ENCODE data around the gene TDRD6.
A peak's percentile ranks its signal among the peaks of the same experiment; 100 is the strongest.
"Not testable (repeated sequence)": the region's sequence is repeated elsewhere in the genome, so short reads cannot be mapped to it uniquely, and the experiment has no call there.

The TDRD6 gene

GRCh38 chr6:46687619-46688097 is at the start of gene TDRD6:
Gene TDRD6, plus strand, starts transcription at chr6:46687885. Its CDS starts 244 bp downstream, at chr6:46688129.
- no peak for DNase-seq

- no peak for DNase-seq
Measured at GRCh38 chr6:46637933-46638332, 49.8 kb upstream of the TDRD6 start.

- no peak for DNase-seq
Measured at GRCh38 chr6:46638650-46639049, 49.0 kb upstream of the TDRD6 start.

GRCh38 chr6:46642928-46643751 is 44.5 kb upstream of the TDRD6 start:
- no peak for DNase-seq

- no peak for DNase-seq
Measured at GRCh38 chr6:46645265-46645664, 42.4 kb upstream of the TDRD6 start.

- not testable (repeated sequence) for DNase-seq
Measured at GRCh38 chr6:46648108-46648507, 39.6 kb upstream of the TDRD6 start.

- DNase-seq, result no peak
Measured at GRCh38 chr6:46648869-46649492, 38.7 kb upstream of the TDRD6 start.

GRCh38 chr6:46651006-46651405 is 36.7 kb upstream of the TDRD6 start:
- no peak for DNase-seq

- no peak for DNase-seq
Measured at GRCh38 chr6:46651816-46652215, 35.9 kb upstream of the TDRD6 start.

GRCh38 chr6:46652232-46652602 is 35.5 kb upstream of the TDRD6 start:
- no peak for DNase-seq

- DNase-seq, result peak; percentile 85
Measured at GRCh38 chr6:46652603-46653438, 34.9 kb upstream of the TDRD6 start, which contains the start of the genes CYP39A1 and SLC25A27. Gene CYP39A1, minus strand, starts transcription at chr6:46652818. Its CDS starts 236 bp downstream, at chr6:46652582. Gene SLC25A27, plus strand, starts transcription at chr6:46652975. Its CDS starts 218 bp downstream, at chr6:46653193.

- no peak for DNase-seq
Measured at GRCh38 chr6:46653439-46654195, 34.1 kb upstream of the TDRD6 start.

- no peak for DNase-seq
Measured at GRCh38 chr6:46655803-46656202, 31.9 kb upstream of the TDRD6 start.

- no peak for DNase-seq
Measured at GRCh38 chr6:46657642-46658041, 30.0 kb upstream of the TDRD6 start.

- no peak for DNase-seq
Measured at GRCh38 chr6:46661483-46661882, 26.2 kb upstream of the TDRD6 start.

GRCh38 chr6:46667377-46667776 is 20.3 kb upstream of the TDRD6 start:
- DNase-seq, result no peak

GRCh38 chr6:46674410-46674809 is 13.3 kb upstream of the TDRD6 start:
- no peak for DNase-seq

- no peak for DNase-seq
Measured at GRCh38 chr6:46676604-46677313, 10.9 kb upstream of the TDRD6 start.

GRCh38 chr6:46677314-46677654 is 10.4 kb upstream of the TDRD6 start:
- no peak for DNase-seq

- no peak for DNase-seq
Measured at GRCh38 chr6:46684771-46685170, 2.9 kb upstream of the TDRD6 start.

GRCh38 chr6:46688117-46688965 is 656 bp downstream of the TDRD6 start:
- DNase-seq, result no peak
